ENCODE results near the gene DHX30. TPM values are rescaled to one million over a fixed set of nuclear protein-coding genes. Genes with fewer than 3 reads are reported as not detected.

The DHX30 gene
- total RNA-seq, 2 experiments from 2014 or later, result 96.6 to 102 TPM

DNA sequence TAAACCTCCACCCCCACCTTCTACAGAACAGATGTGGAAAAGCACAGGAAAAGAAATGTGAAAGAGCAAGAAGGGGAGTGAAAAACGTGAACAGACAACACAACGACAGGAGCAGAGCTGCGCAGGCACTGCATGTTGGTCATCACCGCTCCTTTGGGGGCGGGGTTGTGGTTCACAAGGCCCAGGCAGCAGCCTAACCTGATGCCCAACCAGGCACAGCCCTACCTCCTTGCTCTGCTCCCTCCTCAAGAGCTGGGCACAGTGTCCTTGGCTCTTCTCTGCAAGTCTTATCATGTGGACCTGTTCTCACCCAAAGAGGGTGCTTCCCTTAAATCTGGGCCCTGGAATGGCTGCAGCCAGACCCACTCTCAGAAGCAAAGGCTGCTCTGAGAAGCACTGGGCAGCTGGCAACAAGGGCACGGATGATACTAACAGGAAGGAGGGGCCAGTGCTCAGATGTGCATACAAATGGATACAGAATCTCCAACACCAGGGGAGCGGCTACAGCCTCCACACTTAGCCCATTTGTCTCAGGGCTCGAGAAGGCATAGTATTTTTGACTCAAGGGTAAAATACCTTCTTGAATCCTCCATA is 64.6 kb downstream of the DHX30 start:
- Histone ChIP-seq H3K79me2 (ENCODE audit: insufficient read depth, low read depth, low read length) (no peaks in the 10 kb centered on the region), H3K4me3 (ENCODE audit: low read depth, low read length, poor library complexity, severe bottlenecking) (no peak overlapping the region), H2AFZ (ENCODE audit: low read length) (no peak overlapping the region), H3K4me1 (ENCODE audit: insufficient read depth, low read length, poor library complexity, severe bottlenecking) (no peaks in the 10 kb centered on the region), H3K27ac (ENCODE audit: low read depth, low read length, poor library complexity, severe bottlenecking) (no peak overlapping the region), H3K9me3 (ENCODE audit: low read length) (no peaks in the 10 kb centered on the region), H3K4me2 (ENCODE audit: low read length) (no peak overlapping the region), H3K36me3 (ENCODE audit: insufficient read depth, low read length) (peaks cover 30% of the 10 kb centered on the region; the same call in 1 of the 2 replicates), H3K9me2 (ENCODE audit: insufficient read depth, low read length) (no peaks in the 10 kb centered on the region), H4K20me1 (ENCODE audit: insufficient read depth, low read length) (no peaks in the 10 kb centered on the region)
- intact Hi-C loops (cut with micrococcal nuclease; ENCODE audit: unreplicated experiment), result no loop called here
- BruUV-seq (replicated peaks), result no TSS peak
- CTCF ChIA-PET (ENCODE audit: unreplicated experiment), result no interaction called here
- TF ChIP-seq EZH2phosphoT487 (IDR thresholded peaks at IDR 0.05; ENCODE audit: borderline replicate concordance, low read depth, low read length), result no peak
- TF ChIP-seq, protein P1, sequence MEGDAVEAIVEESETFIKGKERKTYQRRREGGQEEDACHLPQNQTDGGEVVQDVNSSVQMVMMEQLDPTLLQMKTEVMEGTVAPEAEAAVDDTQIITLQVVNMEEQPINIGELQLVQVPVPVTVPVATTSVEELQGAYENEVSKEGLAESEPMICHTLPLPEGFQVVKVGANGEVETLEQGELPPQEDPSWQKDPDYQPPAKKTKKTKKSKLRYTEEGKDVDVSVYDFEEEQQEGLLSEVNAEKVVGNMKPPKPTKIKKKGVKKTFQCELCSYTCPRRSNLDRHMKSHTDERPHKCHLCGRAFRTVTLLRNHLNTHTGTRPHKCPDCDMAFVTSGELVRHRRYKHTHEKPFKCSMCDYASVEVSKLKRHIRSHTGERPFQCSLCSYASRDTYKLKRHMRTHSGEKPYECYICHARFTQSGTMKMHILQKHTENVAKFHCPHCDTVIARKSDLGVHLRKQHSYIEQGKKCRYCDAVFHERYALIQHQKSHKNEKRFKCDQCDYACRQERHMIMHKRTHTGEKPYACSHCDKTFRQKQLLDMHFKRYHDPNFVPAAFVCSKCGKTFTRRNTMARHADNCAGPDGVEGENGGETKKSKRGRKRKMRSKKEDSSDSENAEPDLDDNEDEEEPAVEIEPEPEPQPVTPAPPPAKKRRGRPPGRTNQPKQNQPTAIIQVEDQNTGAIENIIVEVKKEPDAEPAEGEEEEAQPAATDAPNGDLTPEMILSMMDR (conservative IDR thresholded peaks at IDR 0.05; ENCODE audit: low read length), result no peak
- no peak for DNase-seq (ENCODE audit: low spot score)
- POLR2A ChIA-PET, result no interaction called here

DNA sequence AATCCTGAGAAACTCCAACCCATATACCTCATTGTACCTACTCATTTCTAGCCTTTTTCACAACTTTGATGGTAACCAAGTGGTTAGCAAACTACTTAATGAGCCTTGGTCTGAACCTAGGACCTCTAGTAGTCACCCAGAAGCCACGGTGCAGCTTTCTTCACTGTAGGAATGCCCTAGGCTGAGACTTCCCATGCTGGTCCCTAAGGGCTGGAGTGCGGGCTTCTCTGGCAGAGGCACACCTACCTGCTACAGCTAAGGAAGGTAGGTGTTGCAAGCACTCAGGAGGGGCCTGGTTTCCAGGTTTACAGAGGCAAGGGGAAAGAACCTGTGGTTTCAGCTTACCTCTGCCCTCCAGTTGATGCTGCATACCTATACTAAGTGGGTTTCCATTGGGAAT is 65.4 kb downstream of the DHX30 start:
- Histone ChIP-seq H3K4me3 (ENCODE audit: low read depth, low read length, poor library complexity, severe bottlenecking) (no peak overlapping the region), H3K9me2 (ENCODE audit: insufficient read depth, low read length) (no peaks in the 10 kb centered on the region), H3K4me2 (ENCODE audit: low read length) (no peak overlapping the region), H3K36me3 (ENCODE audit: insufficient read depth, low read length) (peaks cover 30% of the 10 kb centered on the region; the same call in 1 of the 2 replicates), H3K4me1 (ENCODE audit: insufficient read depth, low read length, poor library complexity, severe bottlenecking) (no peaks in the 10 kb centered on the region), H3K27ac (ENCODE audit: low read depth, low read length, poor library complexity, severe bottlenecking) (no peak overlapping the region), H3K79me2 (ENCODE audit: insufficient read depth, low read depth, low read length) (no peaks in the 10 kb centered on the region), H2AFZ (ENCODE audit: low read length) (no peak overlapping the region), H4K20me1 (ENCODE audit: insufficient read depth, low read length) (no peaks in the 10 kb centered on the region), H3K9me3 (ENCODE audit: low read length) (no peaks in the 10 kb centered on the region)
- no peak for DNase-seq (ENCODE audit: low spot score)
- intact Hi-C loops (cut with micrococcal nuclease; ENCODE audit: unreplicated experiment), result no loop called here
- POLR2A ChIA-PET, result no interaction called here
- TF ChIP-seq EZH2phosphoT487 (IDR thresholded peaks at IDR 0.05; ENCODE audit: borderline replicate concordance, low read depth, low read length), result no peak
- TF ChIP-seq, protein P1 (conservative IDR thresholded peaks at IDR 0.05; ENCODE audit: low read length), result no peak
- BruUV-seq (replicated peaks), result no TSS peak
- CTCF ChIA-PET (ENCODE audit: unreplicated experiment), result no interaction called here

DNA sequence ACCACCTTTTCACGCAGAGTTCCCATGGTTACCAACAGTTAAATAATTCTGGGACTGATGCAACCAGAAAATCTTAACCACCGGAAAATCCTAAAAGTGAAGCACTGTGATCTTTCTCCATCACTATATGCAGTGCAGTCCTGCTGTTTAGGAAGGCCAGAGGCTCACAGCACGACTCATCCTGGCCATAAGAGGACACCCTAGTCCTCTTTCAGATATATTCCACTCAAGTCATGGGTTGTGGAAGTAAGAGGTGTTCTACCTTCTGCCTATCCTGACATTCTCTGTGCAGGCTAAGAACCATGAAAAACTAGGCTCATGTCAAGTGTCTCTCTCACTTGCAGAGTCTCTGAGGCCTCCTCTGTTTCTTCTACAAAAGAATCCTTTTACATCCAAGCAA is 67.2 kb downstream of the DHX30 start:
- H3K9me3 ChIP-seq (ENCODE audit: low read length), result no peaks in the 10 kb centered on the region
- no peaks in the 10 kb centered on the region for H3K9me2 ChIP-seq (ENCODE audit: insufficient read depth, low read length)
- H2AFZ ChIP-seq (ENCODE audit: low read length), result no peak overlapping the region
- TF ChIP-seq, protein P1 (conservative IDR thresholded peaks at IDR 0.05; ENCODE audit: low read length), result no peak
- no peak for TF ChIP-seq EZH2phosphoT487 (IDR thresholded peaks at IDR 0.05; ENCODE audit: borderline replicate concordance, low read depth, low read length)
- no peaks in the 10 kb centered on the region for H3K4me1 ChIP-seq (ENCODE audit: insufficient read depth, low read length, poor library complexity, severe bottlenecking)
- H4K20me1 ChIP-seq (ENCODE audit: insufficient read depth, low read length), result no peaks in the 10 kb centered on the region
- H3K27ac ChIP-seq (ENCODE audit: low read depth, low read length, poor library complexity, severe bottlenecking), result no peak overlapping the region
- no peak overlapping the region for H3K4me3 ChIP-seq (ENCODE audit: low read depth, low read length, poor library complexity, severe bottlenecking)
- H3K36me3 ChIP-seq (ENCODE audit: insufficient read depth, low read length), result peaks cover 30% of the 10 kb centered on the region; the same call in 1 of the 2 replicates
- DNase-seq (ENCODE audit: low spot score), result no peak
- CTCF ChIA-PET (ENCODE audit: unreplicated experiment), result no interaction called here
- intact Hi-C loops (cut with micrococcal nuclease; ENCODE audit: unreplicated experiment), result no loop called here
- H3K4me2 ChIP-seq (ENCODE audit: low read length), result no peak overlapping the region
- no peaks in the 10 kb centered on the region for H3K79me2 ChIP-seq (ENCODE audit: insufficient read depth, low read depth, low read length)
- POLR2A ChIA-PET, result no interaction called here
- no TSS peak for BruUV-seq (replicated peaks)
